Raji (cell line): ENCODE data around the gene DDX56.

ENCODE experiments used
- POLR2A ChIP-seq: IDR thresholded peaks from 2 replicates; pipeline ENCODE4 v1.6.1; 2011; ENCODE audit warnings: low read depth, low read length, control low read depth; ENCODE audit not compliant: insufficient read depth

The DDX56 gene

DNA sequence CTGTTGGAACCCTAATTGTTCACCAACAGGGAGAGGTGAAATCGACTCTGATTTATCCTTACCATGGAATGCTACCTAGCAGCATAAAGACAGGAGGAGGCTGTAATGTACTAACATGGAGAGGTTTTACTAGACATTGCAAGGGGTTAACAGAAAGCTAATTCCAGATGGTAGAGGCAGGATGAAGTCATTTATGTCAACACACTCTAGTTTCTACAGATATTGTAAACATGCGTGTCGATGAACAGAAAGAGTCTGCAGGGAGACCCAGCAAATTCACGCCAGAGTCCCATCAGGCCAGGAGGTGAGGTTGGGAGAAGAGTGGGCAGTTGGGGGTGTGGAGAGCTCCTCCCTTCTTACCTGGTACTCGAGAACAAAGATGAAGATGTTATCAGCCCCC is 39.6 kb downstream of the DDX56 start:
- no peak for TF ChIP-seq POLR2A

DNA sequence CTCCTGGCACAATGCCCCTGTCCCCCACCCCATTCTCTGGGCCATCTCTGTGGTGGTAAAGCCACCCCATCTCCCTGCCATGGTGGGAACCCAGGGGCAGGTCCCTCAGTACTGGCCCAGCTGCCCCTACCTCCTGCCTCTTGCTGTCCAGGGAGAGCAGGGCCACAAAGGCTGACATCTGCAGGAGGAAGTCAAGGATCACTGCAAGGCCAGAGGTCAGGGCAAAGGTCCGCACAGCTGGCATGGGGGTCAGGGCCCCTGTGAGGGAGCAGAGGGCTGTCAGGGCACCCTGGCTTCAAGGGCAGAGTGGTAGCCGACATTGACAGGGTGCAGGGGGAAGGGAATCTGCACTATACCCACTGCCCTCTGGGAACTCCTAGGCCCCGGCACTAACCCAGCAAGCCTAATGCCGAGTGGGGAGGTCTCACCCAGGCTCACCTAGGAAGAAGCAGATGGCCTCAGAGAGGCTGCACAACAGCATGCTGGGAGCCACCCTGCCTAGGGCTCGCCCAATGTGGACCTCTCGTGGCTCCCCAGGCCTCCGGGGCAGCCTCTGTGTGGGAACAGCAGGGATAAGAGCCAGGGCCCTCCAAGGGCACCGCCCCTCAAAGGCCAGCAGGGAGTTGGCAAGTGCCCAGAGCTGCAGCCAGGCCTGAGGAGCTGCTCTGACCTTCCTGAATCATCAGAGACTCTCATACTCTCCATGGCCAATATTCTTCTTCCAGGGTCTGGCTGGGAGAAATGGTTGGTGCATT is 40.2 kb downstream of the DDX56 start:
- no peak for TF ChIP-seq POLR2A

DNA sequence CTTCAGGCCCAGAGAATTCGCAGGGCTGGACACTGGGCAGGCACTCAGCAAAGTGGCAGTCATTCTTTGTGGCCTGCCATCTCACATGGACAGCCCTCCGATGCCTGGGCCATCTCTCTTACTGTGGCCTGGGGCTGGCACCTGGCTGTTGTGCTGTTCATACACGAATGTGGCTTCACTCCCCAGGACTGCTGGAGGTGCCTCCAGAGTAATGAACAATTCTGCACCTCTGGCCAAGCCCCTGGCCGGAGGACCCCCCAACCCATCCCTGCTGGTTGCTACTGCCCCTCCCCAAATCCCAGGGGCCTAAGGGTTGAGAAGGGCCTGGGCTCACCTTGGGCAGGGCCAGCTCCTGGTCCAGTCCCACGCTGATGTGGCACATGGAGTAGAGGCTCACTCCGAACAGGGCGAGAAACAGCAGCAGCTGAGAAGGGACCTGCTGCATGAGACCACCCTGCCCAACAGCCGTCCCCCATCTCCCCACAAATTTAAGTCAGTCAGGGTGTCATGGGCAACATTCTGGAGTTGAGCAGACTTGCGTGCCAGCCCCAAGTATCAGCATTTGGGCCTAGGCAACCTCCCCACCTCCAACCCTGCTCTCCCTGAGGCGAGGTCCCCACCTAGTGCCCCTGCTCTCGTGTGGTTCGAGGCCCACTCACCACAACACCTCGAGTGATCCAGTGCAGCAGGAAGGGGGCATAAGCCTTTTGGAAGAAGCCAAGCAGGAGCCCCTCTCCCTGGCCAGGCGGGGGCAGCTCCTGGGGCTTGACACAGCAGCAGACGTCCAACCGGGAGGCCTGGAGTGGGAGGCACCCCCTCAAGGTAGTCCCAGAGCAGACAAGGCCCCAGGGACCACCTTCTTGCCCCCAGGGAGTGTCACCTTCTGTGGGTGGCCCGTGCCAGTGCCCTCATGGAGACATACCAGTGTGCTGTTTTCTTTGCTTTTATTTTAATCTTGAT is 42.0 kb downstream of the DDX56 start:
- TF ChIP-seq POLR2A, result no peak

DNA sequence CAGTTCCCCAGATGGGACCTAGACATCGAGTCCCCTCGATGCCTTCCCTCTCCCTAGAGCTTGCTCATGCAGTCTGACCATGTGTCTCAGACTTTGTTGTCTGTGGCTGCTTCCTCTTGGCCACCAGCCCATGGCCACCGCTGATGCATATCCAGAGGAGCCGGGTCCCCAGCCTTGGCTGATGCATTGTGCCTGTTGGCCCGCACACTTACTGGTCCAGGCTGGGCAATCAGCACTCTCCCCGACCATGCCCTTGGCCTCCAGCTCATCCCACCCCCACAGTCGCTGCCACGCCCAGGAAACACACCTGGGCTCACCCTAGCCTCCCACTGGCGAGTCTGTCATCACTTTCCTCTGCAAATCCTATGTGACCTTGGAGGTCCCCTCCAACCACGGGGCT is 42.7 kb downstream of the DDX56 start:
- no peak for TF ChIP-seq POLR2A

DNA sequence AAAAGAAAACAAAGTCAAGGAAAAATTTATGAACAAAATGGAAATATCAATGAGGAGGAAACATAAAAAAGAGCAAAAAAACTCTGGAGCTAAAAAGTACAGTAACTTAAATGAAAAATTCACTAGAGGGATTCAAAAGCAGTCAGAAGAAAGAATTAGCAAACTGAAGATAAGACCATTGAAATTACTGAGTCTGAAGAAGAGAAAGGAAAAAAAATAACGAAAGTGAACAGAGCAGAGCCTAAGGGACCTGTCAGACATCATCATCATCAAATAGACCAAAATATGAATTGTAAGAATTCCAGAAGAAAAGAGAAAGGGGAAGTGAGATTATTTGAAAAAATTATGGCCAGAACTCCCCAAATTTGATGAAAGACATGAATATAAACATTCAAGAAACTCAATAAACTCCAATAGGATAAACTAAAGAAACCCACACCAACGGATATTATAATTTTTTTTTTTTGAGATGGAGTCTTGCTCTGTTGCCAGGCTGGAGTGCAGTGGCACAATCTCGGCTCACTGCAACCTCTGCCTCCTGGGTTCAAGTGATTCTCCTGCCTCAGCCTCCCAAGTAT is 48.8 kb downstream of the DDX56 start:
- TF ChIP-seq POLR2A, result no peak

DNA sequence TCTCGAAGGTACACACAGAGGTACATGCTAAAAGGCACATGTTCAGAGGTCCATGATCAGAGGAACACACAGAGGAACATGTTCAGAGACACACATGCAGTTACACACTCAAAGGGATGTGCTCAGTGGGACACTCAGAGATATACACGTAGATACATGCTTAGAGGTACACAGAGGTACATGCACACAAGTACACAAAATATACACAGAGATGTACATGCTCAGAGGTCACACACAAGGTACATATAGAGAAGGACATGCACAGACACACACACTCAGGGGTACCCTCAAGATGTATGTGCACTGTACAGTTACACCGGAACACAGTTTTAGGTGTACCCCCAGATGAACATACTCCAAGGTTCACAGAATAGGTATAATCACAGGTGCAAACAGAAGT is 51.4 kb downstream of the DDX56 start:
- no peak for TF ChIP-seq POLR2A

DNA sequence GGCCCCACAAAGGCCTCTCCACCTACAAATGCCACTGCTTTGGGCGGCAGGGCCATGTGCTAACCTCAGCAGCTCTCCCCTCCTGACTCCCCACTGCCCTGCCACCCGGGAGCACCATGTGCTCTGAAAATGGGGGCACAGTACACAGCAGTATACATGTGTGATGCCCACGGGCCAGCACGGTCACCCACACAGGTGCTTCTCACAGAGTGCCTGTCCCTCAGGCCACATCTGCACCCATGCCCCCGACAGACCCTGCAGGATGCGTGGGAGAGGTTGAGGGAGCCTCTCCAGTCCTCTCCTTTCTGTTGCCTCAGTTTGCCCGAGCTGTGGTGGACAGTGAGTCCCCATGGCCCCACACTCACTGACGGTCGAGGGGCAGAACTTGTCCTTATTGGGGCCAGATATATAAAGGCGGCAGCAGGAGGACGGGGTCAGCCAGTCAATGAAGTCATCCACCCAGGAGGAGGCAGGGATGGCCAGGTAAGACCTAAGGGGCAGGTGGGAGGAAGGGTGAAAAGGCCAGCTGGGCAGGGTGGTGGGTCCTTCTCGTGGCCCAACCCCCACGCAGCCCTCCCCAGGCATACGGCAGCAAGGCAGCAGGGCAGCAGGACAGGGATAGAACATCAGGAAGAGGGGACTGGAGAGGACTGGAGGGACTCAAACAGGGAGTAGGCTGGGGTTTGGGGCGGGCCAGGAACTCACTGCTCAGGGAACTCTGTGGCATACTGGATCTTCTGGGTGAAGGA is 52.2 kb downstream of the DDX56 start:
- no peak for TF ChIP-seq POLR2A

DNA sequence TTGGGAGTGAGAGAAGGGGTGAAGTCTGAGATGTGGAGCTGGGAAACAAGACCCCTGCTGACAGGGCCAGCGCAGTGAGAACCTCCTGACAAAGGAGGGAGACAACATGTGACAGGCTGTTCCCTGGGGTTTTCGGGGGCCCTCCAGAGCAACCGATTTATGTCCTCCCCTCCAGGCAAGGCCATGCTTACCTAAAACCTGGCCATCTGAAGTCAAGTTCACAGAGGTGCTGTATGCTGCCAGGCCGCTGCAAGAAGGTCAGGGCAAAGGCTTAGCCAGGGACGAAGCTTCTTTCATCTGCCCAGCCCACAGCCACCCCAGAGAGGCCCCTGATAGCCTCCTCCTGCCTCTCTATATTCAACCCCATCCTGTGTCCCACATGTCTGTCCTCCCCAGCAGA is 53.1 kb downstream of the DDX56 start:
- no peak for TF ChIP-seq POLR2A

DNA sequence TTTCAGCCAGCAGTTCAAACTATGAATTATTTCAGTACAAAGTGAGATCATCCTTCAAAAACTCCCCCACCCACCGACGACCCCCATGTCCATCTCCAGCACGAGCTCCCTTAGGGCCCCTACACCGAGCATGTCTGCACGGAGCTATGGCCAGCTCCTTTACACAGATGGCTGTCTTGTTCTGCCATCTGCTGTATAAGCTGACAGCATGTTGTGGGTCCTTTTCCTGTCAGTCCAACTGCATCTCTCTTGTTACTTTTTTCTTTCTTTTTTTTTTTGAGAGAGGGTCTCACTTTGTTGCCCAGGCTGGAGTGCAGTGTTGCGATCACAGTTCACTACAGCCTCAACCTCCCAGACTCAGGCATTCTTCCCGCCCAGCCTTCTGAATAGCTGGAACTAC is 54.2 kb downstream of the DDX56 start:
- no peak for TF ChIP-seq POLR2A

DNA sequence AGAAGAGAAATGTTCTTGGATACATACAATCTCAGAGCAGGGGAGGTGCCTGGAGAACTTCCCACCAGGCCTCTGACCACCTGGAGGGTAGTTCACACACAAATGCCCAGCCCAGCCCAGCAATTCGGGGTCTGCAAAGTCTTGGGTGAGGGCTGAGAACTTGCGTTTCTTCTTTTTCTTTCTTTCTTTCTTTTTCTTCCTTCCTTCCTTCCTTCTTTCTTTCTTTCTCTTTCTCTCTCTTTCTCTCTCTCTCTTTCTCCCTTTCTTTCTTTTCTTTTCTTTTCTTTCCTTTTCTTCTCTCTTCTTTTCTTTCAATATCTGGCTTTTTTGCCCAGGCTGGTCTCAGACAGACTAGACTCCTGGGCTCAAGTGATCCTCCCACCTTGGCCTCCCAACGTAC is 54.9 kb downstream of the DDX56 start:
- no peak for TF ChIP-seq POLR2A

DNA sequence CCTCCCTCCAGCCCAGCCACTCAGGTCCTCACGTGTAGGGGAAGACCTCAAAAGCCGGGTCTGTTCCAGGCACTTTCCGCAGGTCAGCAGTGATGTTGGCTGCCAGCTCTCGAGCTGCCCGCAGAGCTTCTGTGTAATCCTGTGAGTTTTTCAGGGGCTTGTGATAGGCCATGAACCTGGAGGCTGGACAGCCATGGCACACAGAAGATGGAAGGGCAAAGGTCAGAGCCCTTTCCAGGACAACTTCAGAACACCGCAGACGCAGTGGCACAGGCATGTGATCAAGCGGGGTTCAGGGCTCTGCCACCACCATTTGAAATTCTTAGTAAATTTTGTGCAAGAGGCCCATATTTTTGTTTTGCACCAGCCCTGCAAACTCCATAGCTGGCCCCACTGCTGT is 56.5 kb downstream of the DDX56 start:
- TF ChIP-seq POLR2A, result no peak
